Measurements from ENCODE around the gene SGCD.

SGCD gene

DNA sequence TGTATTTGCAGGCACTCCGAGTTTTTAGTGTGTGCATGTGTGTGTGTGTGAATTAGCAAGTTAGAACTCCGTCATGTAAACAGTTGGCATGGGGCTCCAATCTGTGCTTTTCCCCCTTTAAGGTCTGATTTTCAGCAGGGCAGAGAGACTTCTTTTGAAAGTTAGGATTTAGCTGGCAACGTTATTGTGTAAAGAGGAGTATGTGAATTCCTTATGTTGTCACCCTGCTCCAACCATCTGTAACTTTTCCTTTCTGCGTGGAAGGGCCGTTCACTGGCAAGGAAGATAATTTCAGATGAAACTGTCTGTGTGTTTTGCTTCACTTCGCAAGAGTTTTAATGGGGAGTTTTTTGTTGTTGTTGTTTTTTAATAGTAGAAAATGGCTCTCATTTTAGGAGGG lies 332 bp downstream of the SGCD start:
- H3K4me3 ChIP-seq, result peak overlapping the region; percentile 73
- no peak for DNase-seq (ENCODE audit: low spot score)
- no peak for TF ChIP-seq CTCF (IDR thresholded peaks at IDR 0.05)
- H3K27ac ChIP-seq, result peak overlapping the region; percentile 29 to 88

DNA sequence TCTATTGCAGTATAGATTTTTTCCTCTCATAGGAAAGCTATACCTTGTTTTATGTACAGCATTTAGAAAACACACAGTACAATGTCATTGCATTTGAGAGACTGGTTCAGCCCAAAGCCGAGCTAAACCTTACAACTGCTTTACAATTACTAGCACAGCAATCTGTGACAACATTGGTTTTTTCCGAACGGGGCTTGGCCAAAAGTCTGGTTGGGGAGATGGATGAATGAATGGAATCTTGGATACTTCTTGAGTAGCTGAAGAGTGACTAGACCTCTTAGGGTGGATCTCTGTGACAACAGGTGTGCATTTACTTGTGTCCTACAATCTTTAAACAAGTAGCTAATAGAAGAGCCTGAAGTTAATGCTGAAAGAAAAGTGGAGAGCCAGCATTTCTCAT lies 1.2 kb downstream of the SGCD start:
- no peak for DNase-seq (ENCODE audit: low spot score)

GRCh38 chr5:156328766-156329165 lies 1.8 kb downstream of the SGCD start:
- DNase-seq (ENCODE audit: low spot score), result no peak
- TF ChIP-seq CTCF (IDR thresholded peaks at IDR 0.05), result no peak
- Histone ChIP-seq H3K27ac (peak overlapping the region in 1 of 2 donors; percentile 49), H3K4me3 (peak overlapping the region; percentile 73)

More for the DNA sequence above, 1.2 kb downstream of the SGCD start:
- Histone ChIP-seq H3K27ac (peak overlapping the region; percentile 29 to 49), H3K4me3 (peak overlapping the region; percentile 73)
- no peak for TF ChIP-seq CTCF (IDR thresholded peaks at IDR 0.05)

- Histone ChIP-seq H3K4me3 (peak overlapping the region; percentile 73), H3K27ac (peak overlapping the region in 1 of 2 donors; percentile 49)
- TF ChIP-seq CTCF (IDR thresholded peaks at IDR 0.05), result no peak
- no peak for DNase-seq (ENCODE audit: low spot score)
These were observed 2.2 kb downstream of the SGCD start for GRCh38 chr5:156329171-156329611.

DNA sequence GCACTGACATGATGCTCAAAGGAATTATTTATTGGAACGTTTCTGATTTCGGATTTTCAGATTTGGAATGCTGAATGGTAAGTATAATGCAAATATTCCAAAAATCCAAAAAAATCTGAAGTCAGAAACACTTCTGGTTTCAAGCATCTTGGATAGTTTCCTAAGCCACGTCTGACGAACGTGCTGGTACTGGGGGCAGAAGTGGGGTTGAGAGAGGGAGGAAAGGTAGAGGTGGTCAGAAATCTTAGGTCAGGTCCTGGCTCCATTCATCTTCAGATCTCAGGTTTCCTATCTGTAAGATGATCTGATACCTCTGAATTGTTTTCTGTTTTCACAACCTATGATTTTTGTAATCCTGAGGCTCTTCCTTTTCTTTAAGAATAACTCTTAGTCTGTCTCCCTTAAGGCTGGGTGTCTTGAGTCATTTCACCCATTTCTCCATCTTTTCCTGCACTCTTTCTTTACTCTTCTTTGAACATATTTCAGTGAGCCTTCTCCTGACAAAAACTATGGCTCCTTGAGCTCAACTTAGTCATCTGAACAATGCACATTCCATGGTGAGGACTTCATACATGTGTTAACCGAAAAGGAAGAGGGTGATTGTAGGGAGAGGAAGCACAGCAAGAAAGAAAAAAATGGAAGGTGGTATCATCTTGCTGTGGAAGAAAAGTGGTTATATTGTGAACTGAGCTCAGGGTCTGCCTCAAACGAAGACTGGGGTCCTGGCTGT lies 3.3 kb downstream of the SGCD start:
- no peak overlapping the region for H3K27ac ChIP-seq
- no peak for TF ChIP-seq CTCF (IDR thresholded peaks at IDR 0.05)
- no peak overlapping the region for H3K4me3 ChIP-seq
- no peak for DNase-seq (ENCODE audit: low spot score)

- no peak for TF ChIP-seq CTCF (IDR thresholded peaks at IDR 0.05)
- no peak for DNase-seq (ENCODE audit: low spot score)
- Histone ChIP-seq H3K27ac (no peak overlapping the region), H3K4me3 (no peak overlapping the region)
These were observed 4.2 kb downstream of the SGCD start for GRCh38 chr5:156331181-156331580.

DNA sequence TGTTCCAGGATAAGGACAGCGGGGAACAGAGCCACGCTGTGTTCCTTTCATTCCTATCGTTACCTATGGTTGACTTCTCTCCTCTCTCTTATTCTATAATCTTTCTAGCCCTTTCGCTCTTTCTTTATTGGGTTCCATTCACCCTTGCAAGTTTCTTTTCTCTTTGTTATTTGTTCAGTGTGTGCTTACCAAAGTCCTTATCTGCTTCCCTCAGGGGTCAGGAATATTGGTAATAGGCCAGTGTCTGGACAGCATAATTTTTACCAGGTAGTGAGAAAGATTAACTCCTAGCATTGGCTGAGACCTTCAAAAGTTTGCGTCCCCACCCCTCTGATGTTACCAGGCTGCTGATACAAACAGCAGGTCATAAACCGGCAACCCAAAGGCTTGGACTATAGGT lies 4.9 kb downstream of the SGCD start:
- Histone ChIP-seq H3K4me3 (no peak overlapping the region), H3K27ac (no peak overlapping the region)
- TF ChIP-seq CTCF (IDR thresholded peaks at IDR 0.05), result no peak
- DNase-seq (ENCODE audit: low spot score), result no peak
